ENCODE data around the gene LILRA6.
"Not testable (repeated sequence)": the region's sequence is repeated elsewhere in the genome, so short reads cannot be mapped to it uniquely, and the experiment has no call there.

- not testable (repeated sequence) for TF ChIP-seq POLR2A, POLR2AphosphoS5 (IDR thresholded peaks at IDR 0.05; ENCODE audit: low read depth, low read length)
Observed at GRCh38 chr19:54286283-54286682, 43.7 kb upstream of the LILRA6 start.

Data from GM12892 (cell line).